Neural cell (in vitro differentiated cells): ENCODE results near the gene ALDH9A1. TPM values are rescaled to one million over a fixed set of nuclear protein-coding genes. Genes with fewer than 3 reads are reported as not detected.

Experiments
- H2AFZ ChIP-seq: fragments of 200-600, 300-800 bp; sonication (generic), shearing (Covaris generic); 2 replicates; pipeline ENCODE4 v1.6.0; 2014; ENCODE audit warnings: low read depth, mild to moderate bottlenecking, antibody characterized with exemption, low read length, moderate library complexity
- H3F3A ChIP-seq: fragments of 200-600 bp; shearing (Covaris generic); 2 replicates; pipeline ENCODE4 v1.6.1; 2016; ENCODE audit warnings: mild to moderate bottlenecking, moderate library complexity, mixed read lengths, antibody characterized with exemption, low read length; ENCODE audit not compliant: insufficient read depth, poor library complexity, severe bottlenecking
- H3K27ac ChIP-seq: fragments of 200-600, 300-800 bp; sonication (generic), shearing (Covaris generic); 2 replicates; pipeline ENCODE4 v1.5.1; 2014; ENCODE audit warnings: mild to moderate bottlenecking, low read length, moderate library complexity
- H3K27me3 ChIP-seq: fragments of 300-800, 200-600 bp; sonication (generic), shearing (Covaris generic); 2 replicates; pipeline ENCODE4 v1.6.0; 2014; ENCODE audit warnings: mild to moderate bottlenecking, low read depth, low read length, moderate library complexity; ENCODE audit not compliant: insufficient read depth
- H3K36me3 ChIP-seq: fragments of 300-800, 200-600 bp; sonication (generic), shearing (Covaris generic); 2 replicates; pipeline ENCODE4 v1.5.1; 2014; ENCODE audit warnings: mild to moderate bottlenecking, antibody characterized with exemption, low read length, moderate library complexity; ENCODE audit not compliant: insufficient read depth
- H3K4me2 ChIP-seq: fragments of 300-800, 200-600 bp; sonication (generic), shearing (Covaris generic); 2 replicates; pipeline ENCODE4 v1.6.0; 2014; ENCODE audit warnings: mild to moderate bottlenecking, low read length
- H3K4me3 ChIP-seq: fragments of 300-800, 200-600 bp; sonication (generic), shearing (Covaris generic); 2 replicates; pipeline ENCODE4 v1.5.1; 2014; ENCODE audit warnings: mild to moderate bottlenecking, low read length, moderate library complexity
- H3K79me2 ChIP-seq: fragments of 200-600 bp; shearing (Covaris generic); replicated peaks from 2 replicates; pipeline ENCODE4 v1.6.0; 2014; ENCODE audit warnings: mild to moderate bottlenecking, low read length, moderate library complexity; ENCODE audit not compliant: insufficient read depth
- H3K9ac ChIP-seq: fragments of 300-800, 200-600 bp; sonication (generic), shearing (Covaris generic); 2 replicates; pipeline ENCODE4 v1.6.1; 2016; ENCODE audit warnings: mild to moderate bottlenecking, low read length, mixed read lengths
- H3K9me2 ChIP-seq: fragments of 200-600 bp; shearing (Covaris generic); 2 replicates; pipeline ENCODE4 v1.6.1; 2016; ENCODE audit warnings: mild to moderate bottlenecking, low read length, mixed read lengths; ENCODE audit not compliant: insufficient read depth
- H3K9me3 ChIP-seq: fragments of 200-600, 300-800 bp; sonication (generic), shearing (Covaris generic); 2 replicates; pipeline ENCODE4 v1.6.1; 2016; ENCODE audit warnings: mild to moderate bottlenecking, mixed run types, low read length, moderate library complexity, mixed read lengths
- H4K20me1 ChIP-seq: fragments of 200-600 bp; shearing (Covaris generic); 2 replicates; pipeline ENCODE4 v1.6.1; 2016; ENCODE audit warnings: mild to moderate bottlenecking, mixed run types; ENCODE audit not compliant: insufficient read depth
- EP300 ChIP-seq: fragments of 450-650 bp; conservative IDR thresholded peaks from 2 replicates; pipeline ENCODE4 v1.6.1; 2014; ENCODE audit warnings: antibody characterized with exemption, mild to moderate bottlenecking, moderate library complexity; ENCODE audit not compliant: poor library complexity, severe bottlenecking
- EZH2 ChIP-seq: fragments of 200-600, 300-800 bp; shearing (Covaris generic), sonication (generic); IDR thresholded peaks from 2 replicates; pipeline ENCODE4 v1.6.1; 2014; ENCODE audit warnings: antibody characterized with exemption, low read length, borderline replicate concordance, mild to moderate bottlenecking; ENCODE audit not compliant: insufficient read depth, poor library complexity, severe bottlenecking
- MXI1 ChIP-seq: fragments of 450-650 bp; conservative IDR thresholded peaks from 2 replicates; pipeline ENCODE4 v1.6.1; 2014; ENCODE audit warnings: antibody characterized with exemption, mild to moderate bottlenecking; ENCODE audit not compliant: poor library complexity, severe bottlenecking
- POLR2AphosphoS5 ChIP-seq: IDR thresholded peaks from 2 replicates; pipeline ENCODE4 v1.6.1; 2012
- RAD21 ChIP-seq: fragments of 450-650 bp; conservative IDR thresholded peaks from 2 replicates; pipeline ENCODE4 v1.6.1; 2014; ENCODE audit warnings: antibody characterized with exemption, mild to moderate bottlenecking, moderate library complexity
- SMC3 ChIP-seq: fragments of 450-650 bp; conservative IDR thresholded peaks from 2 replicates; pipeline ENCODE4 v1.6.1; 2014; ENCODE audit warnings: antibody characterized with exemption, mild to moderate bottlenecking, moderate library complexity; ENCODE audit not compliant: poor library complexity
- TAF1 ChIP-seq: IDR thresholded peaks from 2 replicates; pipeline ENCODE4 v1.6.1; 2012; ENCODE audit warnings: low read depth
- polyA plus RNA-seq: library from polyadenylated mRNA; depleted of rRNA; stranded (reverse); fragments of >200 nt; gene quantifications from 2 replicates; pipeline ENCODE4 v1.2.3, GENCODE V29; 2014
- TF ChIP-seq, protein P1 (sequence below): IDR thresholded peaks from 2 replicates; pipeline ENCODE4 v1.6.1; 2012; ENCODE audit warnings: borderline replicate concordance
- TF ChIP-seq, protein P2 (sequence below): fragments of 450-650 bp; IDR thresholded peaks from 2 replicates; pipeline ENCODE4 v1.5.1; 2014; ENCODE audit warnings: antibody characterized with exemption, mild to moderate bottlenecking, moderate library complexity; ENCODE audit not compliant: poor library complexity, severe bottlenecking

The ALDH9A1 gene
- polyA plus RNA-seq, 1 donor from 2014 or later, result 25.5 TPM

DNA sequence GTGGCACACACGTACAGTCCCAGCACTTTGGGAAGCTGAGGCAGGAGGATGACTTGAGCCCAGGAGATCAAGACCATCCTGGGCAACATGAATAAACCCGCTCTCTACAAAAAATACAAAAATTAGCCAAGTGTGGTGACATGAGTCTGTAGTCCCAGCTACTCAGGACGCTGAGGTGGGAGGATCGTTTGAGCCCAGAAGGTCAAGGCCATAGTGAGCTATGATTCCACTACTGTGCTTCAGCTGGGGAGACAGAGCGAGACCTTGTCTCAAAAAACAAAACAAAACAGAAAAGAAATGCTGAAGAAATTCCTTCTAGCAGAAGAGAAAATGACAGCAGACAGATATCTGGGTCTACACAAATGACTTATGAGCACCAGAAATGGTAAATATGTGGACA is 10.3 kb downstream of the ALDH9A1 start:
- Histone ChIP-seq H3K79me2 (peaks cover 10% of the 10 kb centered on the region), H3K27me3 (no peaks in the 10 kb centered on the region)

DNA sequence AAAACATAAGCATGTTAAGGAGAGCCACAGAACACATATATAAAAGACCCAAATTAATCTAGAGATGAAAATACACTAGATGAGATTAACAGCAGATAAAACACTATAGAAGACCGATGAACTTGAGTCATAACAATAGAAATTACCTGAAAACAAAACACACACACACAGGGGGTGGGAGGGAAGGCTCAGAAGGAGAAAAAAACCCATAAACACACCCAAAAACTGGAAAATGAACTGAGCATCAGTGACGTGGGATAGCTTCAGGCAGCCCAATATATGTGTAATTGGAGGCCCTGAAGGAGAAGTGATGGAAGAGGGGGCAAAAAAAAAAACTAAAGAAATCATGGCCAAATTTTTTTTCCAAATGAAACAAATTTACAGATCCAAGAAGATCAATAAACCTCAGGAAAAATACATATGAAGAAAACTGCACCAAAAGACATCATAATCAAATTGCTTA is 11.4 kb downstream of the ALDH9A1 start:
- Histone ChIP-seq H3K9me3 (no peaks in the 10 kb centered on the region), H3K79me2 (peaks cover 10% of the 10 kb centered on the region), H3K9ac (no peak overlapping the region), H3F3A (no peaks in the 10 kb centered on the region), H3K9me2 (no peaks in the 10 kb centered on the region), H3K27ac (no peak overlapping the region), H3K4me2 (no peak overlapping the region), H3K36me3 (no peaks in the 10 kb centered on the region), H3K27me3 (no peaks in the 10 kb centered on the region), H2AFZ (no peak overlapping the region), H3K4me3 (no peak overlapping the region), H4K20me1 (no peaks in the 10 kb centered on the region)
- TF ChIP-seq EZH2 (no peak), RAD21 (no peak), SMC3 (no peak), TAF1 (no peak), MXI1 (no peak), EP300 (no peak), POLR2AphosphoS5 (no peak)
- TF ChIP-seq, protein P1, sequence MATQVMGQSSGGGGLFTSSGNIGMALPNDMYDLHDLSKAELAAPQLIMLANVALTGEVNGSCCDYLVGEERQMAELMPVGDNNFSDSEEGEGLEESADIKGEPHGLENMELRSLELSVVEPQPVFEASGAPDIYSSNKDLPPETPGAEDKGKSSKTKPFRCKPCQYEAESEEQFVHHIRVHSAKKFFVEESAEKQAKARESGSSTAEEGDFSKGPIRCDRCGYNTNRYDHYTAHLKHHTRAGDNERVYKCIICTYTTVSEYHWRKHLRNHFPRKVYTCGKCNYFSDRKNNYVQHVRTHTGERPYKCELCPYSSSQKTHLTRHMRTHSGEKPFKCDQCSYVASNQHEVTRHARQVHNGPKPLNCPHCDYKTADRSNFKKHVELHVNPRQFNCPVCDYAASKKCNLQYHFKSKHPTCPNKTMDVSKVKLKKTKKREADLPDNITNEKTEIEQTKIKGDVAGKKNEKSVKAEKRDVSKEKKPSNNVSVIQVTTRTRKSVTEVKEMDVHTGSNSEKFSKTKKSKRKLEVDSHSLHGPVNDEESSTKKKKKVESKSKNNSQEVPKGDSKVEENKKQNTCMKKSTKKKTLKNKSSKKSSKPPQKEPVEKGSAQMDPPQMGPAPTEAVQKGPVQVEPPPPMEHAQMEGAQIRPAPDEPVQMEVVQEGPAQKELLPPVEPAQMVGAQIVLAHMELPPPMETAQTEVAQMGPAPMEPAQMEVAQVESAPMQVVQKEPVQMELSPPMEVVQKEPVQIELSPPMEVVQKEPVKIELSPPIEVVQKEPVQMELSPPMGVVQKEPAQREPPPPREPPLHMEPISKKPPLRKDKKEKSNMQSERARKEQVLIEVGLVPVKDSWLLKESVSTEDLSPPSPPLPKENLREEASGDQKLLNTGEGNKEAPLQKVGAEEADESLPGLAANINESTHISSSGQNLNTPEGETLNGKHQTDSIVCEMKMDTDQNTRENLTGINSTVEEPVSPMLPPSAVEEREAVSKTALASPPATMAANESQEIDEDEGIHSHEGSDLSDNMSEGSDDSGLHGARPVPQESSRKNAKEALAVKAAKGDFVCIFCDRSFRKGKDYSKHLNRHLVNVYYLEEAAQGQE, result no peak
- TF ChIP-seq, protein P2, sequence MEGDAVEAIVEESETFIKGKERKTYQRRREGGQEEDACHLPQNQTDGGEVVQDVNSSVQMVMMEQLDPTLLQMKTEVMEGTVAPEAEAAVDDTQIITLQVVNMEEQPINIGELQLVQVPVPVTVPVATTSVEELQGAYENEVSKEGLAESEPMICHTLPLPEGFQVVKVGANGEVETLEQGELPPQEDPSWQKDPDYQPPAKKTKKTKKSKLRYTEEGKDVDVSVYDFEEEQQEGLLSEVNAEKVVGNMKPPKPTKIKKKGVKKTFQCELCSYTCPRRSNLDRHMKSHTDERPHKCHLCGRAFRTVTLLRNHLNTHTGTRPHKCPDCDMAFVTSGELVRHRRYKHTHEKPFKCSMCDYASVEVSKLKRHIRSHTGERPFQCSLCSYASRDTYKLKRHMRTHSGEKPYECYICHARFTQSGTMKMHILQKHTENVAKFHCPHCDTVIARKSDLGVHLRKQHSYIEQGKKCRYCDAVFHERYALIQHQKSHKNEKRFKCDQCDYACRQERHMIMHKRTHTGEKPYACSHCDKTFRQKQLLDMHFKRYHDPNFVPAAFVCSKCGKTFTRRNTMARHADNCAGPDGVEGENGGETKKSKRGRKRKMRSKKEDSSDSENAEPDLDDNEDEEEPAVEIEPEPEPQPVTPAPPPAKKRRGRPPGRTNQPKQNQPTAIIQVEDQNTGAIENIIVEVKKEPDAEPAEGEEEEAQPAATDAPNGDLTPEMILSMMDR, result no peak

More for the DNA sequence above, 10.3 kb downstream of the ALDH9A1 start:
- Histone ChIP-seq H3K36me3 (no peaks in the 10 kb centered on the region), H3F3A (no peaks in the 10 kb centered on the region), H2AFZ (no peak overlapping the region), H4K20me1 (no peaks in the 10 kb centered on the region), H3K9ac (no peak overlapping the region), H3K27ac (no peak overlapping the region), H3K9me3 (no peaks in the 10 kb centered on the region), H3K9me2 (no peaks in the 10 kb centered on the region), H3K4me3 (no peak overlapping the region), H3K4me2 (no peak overlapping the region)
- TF ChIP-seq SMC3 (no peak), RAD21 (no peak), EP300 (no peak), POLR2AphosphoS5 (no peak), EZH2 (no peak), TAF1 (no peak), MXI1 (no peak)
- TF ChIP-seq, protein P1, result no peak
- TF ChIP-seq, protein P2, result no peak
